NT2/D1 (cell line): ENCODE measurements around the gene PIGU.
"Not testable (repeated sequence)": the region's sequence is repeated elsewhere in the genome, so short reads cannot be mapped to it uniquely, and the experiment has no call there.

Experiments
- DNase-seq: peaks from one replicate; pipeline ENCODE4 v3.0.0-alpha.2; 2011; ENCODE audit warnings: low read depth, low spot score
- H3K27me3 ChIP-seq: 2 replicates; pipeline ENCODE4 v1.6.0; 2011; ENCODE audit warnings: mild to moderate bottlenecking; ENCODE audit not compliant: insufficient read length, insufficient read depth
- H3K36me3 ChIP-seq: 2 replicates; pipeline ENCODE4 v1.6.1; 2011; ENCODE audit warnings: mild to moderate bottlenecking, low read length, mixed read lengths; ENCODE audit not compliant: insufficient read depth, insufficient read length
- H3K4me1 ChIP-seq: 2 replicates; pipeline ENCODE4 v1.5.1; 2011; ENCODE audit not compliant: insufficient read depth, insufficient read length
- H3K4me3 ChIP-seq: 2 replicates; pipeline ENCODE4 v1.5.1; 2011; ENCODE audit warnings: low read depth; ENCODE audit not compliant: insufficient read length
- H3K9ac ChIP-seq: 2 replicates; pipeline ENCODE4 v1.6.0; 2011; ENCODE audit warnings: low read depth; ENCODE audit not compliant: insufficient read length
- H3K9me3 ChIP-seq: 2 replicates; pipeline ENCODE4 v1.5.1; 2011; ENCODE audit warnings: mild to moderate bottlenecking, low read length; ENCODE audit not compliant: insufficient read depth
- SUZ12 ChIP-seq: IDR thresholded peaks from 2 replicates; pipeline ENCODE4 v1.6.1; 2011; ENCODE audit not compliant: insufficient read length, insufficient read depth; ENCODE audit errors: extremely low read depth
- YY1 ChIP-seq: IDR thresholded peaks from 2 replicates; pipeline ENCODE4 v1.6.1; 2011; ENCODE audit not compliant: insufficient read length, insufficient read depth
- ZNF274 ChIP-seq: IDR thresholded peaks from 2 replicates; pipeline ENCODE4 v1.6.1; 2011; ENCODE audit warnings: mild to moderate bottlenecking, low read depth, low read length

The PIGU gene

GRCh38 chr20:34515484-34516246, 161.2 kb downstream of the PIGU start:
- H3K36me3 ChIP-seq, result peaks cover 34% of the 10 kb centered on the region
- H3K4me1 ChIP-seq, result no peaks in the 10 kb centered on the region
- no peaks in the 10 kb centered on the region for H3K9me3 ChIP-seq
- DNase-seq, result peak; percentile 69
- peak overlapping the region; percentile 70 for H3K4me3 ChIP-seq
- TF ChIP-seq ZNF274, result no peak
- TF ChIP-seq YY1, result no peak
- no peak for TF ChIP-seq SUZ12
- H3K9ac ChIP-seq, result peak overlapping the region; percentile 91
- H3K27me3 ChIP-seq, result no peaks in the 10 kb centered on the region

GRCh38 chr20:34514897-34515483, 161.9 kb downstream of the PIGU start:
- peak overlapping the region; percentile 91 for H3K9ac ChIP-seq
- H3K27me3 ChIP-seq, result no peaks in the 10 kb centered on the region
- no peaks in the 10 kb centered on the region for H3K9me3 ChIP-seq
- no peaks in the 10 kb centered on the region for H3K4me1 ChIP-seq
- no peak for DNase-seq
- peak overlapping the region; percentile 70 for H3K4me3 ChIP-seq
- peaks cover 41% of the 10 kb centered on the region for H3K36me3 ChIP-seq
- TF ChIP-seq ZNF274 (no peak), YY1 (no peak), SUZ12 (no peak)

DNA sequence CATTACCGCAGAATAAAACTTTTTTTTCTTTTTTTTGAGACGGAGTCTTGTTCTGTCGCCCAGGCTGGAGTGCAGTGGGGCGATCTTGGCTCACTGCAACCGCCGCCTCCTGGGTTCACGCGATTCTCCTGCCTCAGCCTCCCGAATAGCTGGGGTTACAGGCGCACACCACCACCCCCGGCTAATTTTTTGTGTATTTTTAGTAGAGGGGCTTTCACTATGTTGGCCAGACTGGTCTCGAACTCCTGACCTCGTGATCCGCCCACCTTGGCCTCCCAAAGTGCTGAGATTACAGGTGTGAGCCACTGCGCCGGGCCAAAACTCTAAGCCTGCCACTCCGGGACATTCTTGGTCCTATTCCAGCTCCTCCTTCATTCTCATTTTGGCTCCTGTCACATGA, 162.9 kb downstream of the PIGU start:
- H3K4me3 ChIP-seq, H3K27me3 ChIP-seq, H3K9me3 ChIP-seq, H3K4me1 ChIP-seq, DNase-seq: not testable (repeated sequence)
- Histone ChIP-seq H3K9ac (peak overlapping the region; percentile 8), H3K36me3 (peaks cover 42% of the 10 kb centered on the region)

GRCh38 chr20:34512955-34513419, 163.9 kb downstream of the PIGU start:
- H3K36me3 ChIP-seq, result peaks cover 47% of the 10 kb centered on the region
- TF ChIP-seq ZNF274 (no peak), SUZ12 (no peak), YY1 (no peak)
- DNase-seq, result no peak
- no peak overlapping the region for H3K9ac ChIP-seq
- H3K27me3 ChIP-seq, result no peaks in the 10 kb centered on the region
- H3K4me3 ChIP-seq, result no peak overlapping the region
- no peaks in the 10 kb centered on the region for H3K9me3 ChIP-seq
- no peaks in the 10 kb centered on the region for H3K4me1 ChIP-seq

- H3K27me3 ChIP-seq, result no peaks in the 10 kb centered on the region
- no peak for TF ChIP-seq ZNF274
- no peak for TF ChIP-seq YY1
- no peak for TF ChIP-seq SUZ12
- peaks cover 52% of the 10 kb centered on the region for H3K36me3 ChIP-seq
- DNase-seq, result no peak
- no peak overlapping the region for H3K9ac ChIP-seq
- H3K4me3 ChIP-seq, result no peak overlapping the region
- no peaks in the 10 kb centered on the region for H3K4me1 ChIP-seq
- H3K9me3 ChIP-seq, result no peaks in the 10 kb centered on the region
Measured at GRCh38 chr20:34512266-34512954, 164.5 kb downstream of the PIGU start.

GRCh38 chr20:34511891-34512265, 165.0 kb downstream of the PIGU start:
- Histone ChIP-seq H3K27me3 (no peaks in the 10 kb centered on the region), H3K4me3 (no peak overlapping the region), H3K9me3 (no peaks in the 10 kb centered on the region), H3K36me3 (peaks cover 52% of the 10 kb centered on the region), H3K9ac (no peak overlapping the region), H3K4me1 (no peaks in the 10 kb centered on the region)
- no peak for DNase-seq
- TF ChIP-seq SUZ12, result no peak
- no peak for TF ChIP-seq ZNF274
- no peak for TF ChIP-seq YY1

DNA sequence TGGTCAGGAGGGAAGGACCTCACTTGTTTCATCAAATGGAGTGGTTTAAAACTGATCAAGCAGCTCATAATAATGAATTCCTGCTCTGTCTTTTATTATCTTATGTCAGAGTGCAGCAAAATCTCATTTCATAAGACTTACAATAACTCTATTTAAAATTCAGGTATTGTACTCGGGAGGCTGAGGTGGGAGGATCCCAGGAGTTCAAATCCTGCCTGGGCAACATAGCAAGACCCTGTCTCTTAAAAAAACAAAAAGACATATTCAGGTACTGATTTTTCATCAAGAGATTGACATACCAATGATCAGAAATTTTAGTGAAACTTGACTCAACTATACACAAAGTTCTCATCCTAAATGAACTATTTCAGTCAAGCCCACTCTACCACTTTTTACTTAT, 166.3 kb downstream of the PIGU start:
- Histone ChIP-seq H3K9me3 (no peaks in the 10 kb centered on the region), H3K9ac (no peak overlapping the region), H3K36me3 (peaks cover 62% of the 10 kb centered on the region), H3K4me3 (no peak overlapping the region), H3K27me3 (no peaks in the 10 kb centered on the region), H3K4me1 (no peaks in the 10 kb centered on the region)
- TF ChIP-seq YY1 (no peak), ZNF274 (no peak), SUZ12 (no peak)
- no peak for DNase-seq
